ENCODE results near the gene CARD8. TPM values are rescaled to one million over a fixed set of nuclear protein-coding genes. Genes with fewer than 3 reads are reported as not detected.

Gene CARD8, protein sequence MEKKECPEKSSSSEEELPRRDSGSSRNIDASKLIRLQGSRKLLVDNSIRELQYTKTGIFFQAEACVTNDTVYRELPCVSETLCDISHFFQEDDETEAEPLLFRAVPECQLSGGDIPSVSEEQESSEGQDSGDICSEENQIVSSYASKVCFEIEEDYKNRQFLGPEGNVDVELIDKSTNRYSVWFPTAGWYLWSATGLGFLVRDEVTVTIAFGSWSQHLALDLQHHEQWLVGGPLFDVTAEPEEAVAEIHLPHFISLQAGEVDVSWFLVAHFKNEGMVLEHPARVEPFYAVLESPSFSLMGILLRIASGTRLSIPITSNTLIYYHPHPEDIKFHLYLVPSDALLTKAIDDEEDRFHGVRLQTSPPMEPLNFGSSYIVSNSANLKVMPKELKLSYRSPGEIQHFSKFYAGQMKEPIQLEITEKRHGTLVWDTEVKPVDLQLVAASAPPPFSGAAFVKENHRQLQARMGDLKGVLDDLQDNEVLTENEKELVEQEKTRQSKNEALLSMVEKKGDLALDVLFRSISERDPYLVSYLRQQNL
- total RNA-seq (10 to 100 TPM; 71.1 to 73.1 TPM), total RNA-seq (54.0 to 466 (median 209) reads per million in 172 experiments)
- 142 TPM for polyA plus RNA-seq (2013, experiment 1 of 2)
- polyA plus RNA-seq (2013, experiment 2 of 2): 199 TPM

DNA sequence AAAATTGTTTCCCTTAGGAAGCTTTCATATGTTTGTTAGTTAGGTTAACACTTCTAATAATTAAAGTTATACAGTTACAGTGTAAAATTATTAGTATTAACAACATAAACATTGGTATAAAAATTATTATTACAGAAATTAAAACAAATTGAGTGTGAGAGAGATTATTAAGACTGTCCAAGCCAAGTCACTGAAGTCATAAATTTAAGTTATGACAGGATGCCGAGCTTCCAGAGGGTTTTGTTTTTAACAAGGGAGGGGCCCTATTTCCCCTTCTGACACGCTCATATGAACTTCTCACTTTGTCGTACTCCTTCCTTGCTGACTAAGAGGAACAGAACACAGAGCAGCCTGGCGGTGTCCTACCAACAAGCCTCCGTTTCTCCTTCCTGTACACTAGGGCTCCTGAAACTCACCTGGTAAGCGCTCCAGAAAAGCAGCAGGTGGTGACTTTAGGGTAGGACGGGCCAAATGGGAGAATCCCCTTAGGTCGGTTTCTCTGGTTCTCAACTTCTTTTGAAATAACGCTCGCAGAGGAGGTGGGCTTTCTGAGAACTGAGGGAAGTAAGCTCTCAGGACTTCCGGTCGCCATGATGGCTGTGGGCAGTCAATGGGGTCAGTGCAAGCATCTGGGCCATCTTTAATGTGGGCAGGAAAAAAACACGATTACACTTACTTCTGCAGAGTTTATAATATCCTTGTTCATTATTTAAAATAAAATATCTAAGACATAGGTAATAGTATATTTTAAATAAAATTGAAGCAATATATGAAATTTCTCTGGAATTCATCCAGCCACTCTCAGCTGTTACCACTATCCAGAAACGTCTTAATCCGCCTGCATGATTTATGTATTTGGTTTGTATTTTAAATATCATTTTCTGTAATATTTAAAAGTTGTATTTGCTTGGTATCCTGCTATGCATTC lies at the start of gene CARD8:
CARD8 (minus strand) TSS at position 537 of the 928 bp plus-strand sequence. CDS start 14,892 bp downstream, outside the sequence.
- Mint-ChIP-seq H3K36me3 (ENCODE audit: low read depth) (peaks cover 33% of the 10 kb centered on the region), H3K27me3 (no peaks in the 10 kb centered on the region), H3K9me3 (no peaks in the 10 kb centered on the region), H3K4me3 (peak within 1 kb of the TSS; percentile 93), H3K4me1 (ENCODE audit: low read depth) (peaks cover 81% of the 10 kb centered on the region), H3K27ac (peak within 1 kb of the TSS; percentile 97)
- DNase-seq (peak; percentile 61 to 94 (median 73)), ATAC-seq (ENCODE audit: poor library complexity) (peak; percentile 88)
- H3K4me1 ChIP-seq (ENCODE audit: insufficient read depth, low read length): peaks cover 66% of the 10 kb centered on the region
- no peaks in the 10 kb centered on the region for H3K27me3 ChIP-seq (ENCODE audit: control insufficient read depth in 1 of 2, insufficient read depth in 2 of 2, low read length in 2 of 2)
- ChIA-PET CTCF (interaction anchor here (0.8 to 1.6 kb wide), 6 partner anchors 9 to 103 kb away, joined by 3 to 9 read pairs (median 3); no protein-coding TSS in a partner anchor), POLR2A (interaction anchor here (0.6 to 2.5 kb wide), 19 partner anchors 10 to 1143 kb away, joined by 3 to 37 read pairs (median 4); partner anchors contain the start of genes EMP3, KDELR1, LIG1 and PLA2G4C)
- H3K4me3 ChIP-seq (ENCODE audit: low read length): peak within 1 kb of the TSS; percentile 67
- peak within 1 kb of the TSS; percentile 89 to 90 for H3K27ac ChIP-seq (ENCODE audit: low read depth in 1 of 2, low read length in 2 of 2)
- H3K36me3 ChIP-seq (ENCODE audit: insufficient read depth, low read length): peaks cover 4% of the 10 kb centered on the region
- intact Hi-C loops (cut with DNase I, micrococcal nuclease): loop anchor here (2.0 to 10.0 kb wide), 2 partner anchors 85 to 1409 kb away; partner anchors contain the start of genes BCL2L12 (in 1 of the 2), IRF3 (in 1 of the 2), LIG1 (in 1 of the 2) and ZSWIM9 (in 1 of the 2)
- no peaks in the 10 kb centered on the region for H3K9me3 ChIP-seq (ENCODE audit: control insufficient read depth in 1 of 2, insufficient read depth in 1 of 2, low read length in 2 of 2)
- TF ChIP-seq, protein P1, sequence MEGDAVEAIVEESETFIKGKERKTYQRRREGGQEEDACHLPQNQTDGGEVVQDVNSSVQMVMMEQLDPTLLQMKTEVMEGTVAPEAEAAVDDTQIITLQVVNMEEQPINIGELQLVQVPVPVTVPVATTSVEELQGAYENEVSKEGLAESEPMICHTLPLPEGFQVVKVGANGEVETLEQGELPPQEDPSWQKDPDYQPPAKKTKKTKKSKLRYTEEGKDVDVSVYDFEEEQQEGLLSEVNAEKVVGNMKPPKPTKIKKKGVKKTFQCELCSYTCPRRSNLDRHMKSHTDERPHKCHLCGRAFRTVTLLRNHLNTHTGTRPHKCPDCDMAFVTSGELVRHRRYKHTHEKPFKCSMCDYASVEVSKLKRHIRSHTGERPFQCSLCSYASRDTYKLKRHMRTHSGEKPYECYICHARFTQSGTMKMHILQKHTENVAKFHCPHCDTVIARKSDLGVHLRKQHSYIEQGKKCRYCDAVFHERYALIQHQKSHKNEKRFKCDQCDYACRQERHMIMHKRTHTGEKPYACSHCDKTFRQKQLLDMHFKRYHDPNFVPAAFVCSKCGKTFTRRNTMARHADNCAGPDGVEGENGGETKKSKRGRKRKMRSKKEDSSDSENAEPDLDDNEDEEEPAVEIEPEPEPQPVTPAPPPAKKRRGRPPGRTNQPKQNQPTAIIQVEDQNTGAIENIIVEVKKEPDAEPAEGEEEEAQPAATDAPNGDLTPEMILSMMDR (IDR thresholded peaks at IDR 0.05): no peak

DNA sequence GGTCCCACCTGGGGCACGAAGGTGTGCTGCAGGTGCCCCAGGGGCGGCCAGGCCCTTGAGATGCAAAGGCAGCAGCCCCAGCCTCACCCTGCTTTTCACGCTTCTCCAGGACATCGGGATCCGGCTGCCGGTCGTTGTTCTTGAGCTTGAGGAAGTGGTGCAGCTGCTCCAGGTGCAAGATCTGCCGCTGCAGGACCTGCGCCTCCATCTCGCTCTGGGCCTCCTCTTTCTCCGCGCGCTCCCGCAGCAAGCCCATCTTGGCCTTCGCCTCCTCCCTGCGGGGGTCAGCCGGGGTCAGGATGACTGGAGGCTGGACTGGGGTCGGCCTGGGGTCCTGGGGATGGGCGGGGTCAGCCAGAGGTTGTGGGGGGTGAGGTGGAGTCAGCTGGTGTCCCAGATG lies 48.2 kb upstream of the CARD8 start:
- Mint-ChIP-seq H3K36me3 (ENCODE audit: low read depth) (no peaks in the 10 kb centered on the region), H3K27ac (no peak overlapping the region), H3K9me3 (no peaks in the 10 kb centered on the region), H3K4me1 (ENCODE audit: low read depth) (no peaks in the 10 kb centered on the region), H3K27me3 (no peaks in the 10 kb centered on the region), H3K4me3 (no peak overlapping the region)
- no peaks in the 10 kb centered on the region for H3K4me1 ChIP-seq (ENCODE audit: insufficient read depth, low read length)
- DNase-seq (no peak), ATAC-seq (ENCODE audit: poor library complexity) (no peak)
- no peak overlapping the region for H3K27ac ChIP-seq (ENCODE audit: low read depth in 1 of 2, low read length in 2 of 2)
- intact Hi-C loops (cut with DNase I, micrococcal nuclease): no loop called here
- TF ChIP-seq, protein P1 (IDR thresholded peaks at IDR 0.05): no peak
- H3K4me3 ChIP-seq (ENCODE audit: low read length): no peak overlapping the region
- H3K9me3 ChIP-seq (ENCODE audit: control insufficient read depth in 1 of 2, insufficient read depth in 1 of 2, low read length in 2 of 2): no peaks in the 10 kb centered on the region
- H3K27me3 ChIP-seq (ENCODE audit: control insufficient read depth in 1 of 2, insufficient read depth in 2 of 2, low read length in 2 of 2): no peaks in the 10 kb centered on the region
- no peaks in the 10 kb centered on the region for H3K36me3 ChIP-seq (ENCODE audit: insufficient read depth, low read length)
- POLR2A ChIA-PET: no interaction called here
- CTCF ChIA-PET: no interaction called here

DNA sequence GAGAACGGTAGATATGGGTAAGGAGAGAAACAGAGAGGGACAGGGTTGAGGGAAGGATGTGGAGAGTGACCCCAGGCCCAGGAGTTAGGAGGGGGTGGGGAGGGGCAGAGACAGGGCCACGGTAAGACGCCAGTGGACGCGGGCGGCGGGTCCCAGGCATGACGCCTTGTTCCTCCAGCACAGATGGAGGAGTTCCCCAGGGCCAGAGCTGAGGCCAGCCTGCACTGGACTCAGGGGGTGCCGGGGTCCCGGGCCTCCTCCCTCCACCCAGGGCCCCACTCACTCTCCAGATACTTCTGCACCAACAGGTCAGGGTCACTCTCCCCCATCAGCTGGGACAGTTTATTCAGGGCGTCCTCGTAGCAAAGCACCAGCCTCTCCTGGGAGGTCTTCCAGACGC lies 47.7 kb upstream of the CARD8 start:
- H3K36me3 Mint-ChIP-seq (ENCODE audit: low read depth): no peaks in the 10 kb centered on the region
- H3K4me1 Mint-ChIP-seq (ENCODE audit: low read depth): no peaks in the 10 kb centered on the region
- no peaks in the 10 kb centered on the region for H3K9me3 ChIP-seq (ENCODE audit: control insufficient read depth in 1 of 2, insufficient read depth in 1 of 2, low read length in 2 of 2)
- CTCF ChIA-PET: no interaction called here
- DNase-seq: no peak
- intact Hi-C loops (cut with DNase I, micrococcal nuclease): no loop called here
- no peak overlapping the region for H3K4me3 Mint-ChIP-seq
- no peaks in the 10 kb centered on the region for H3K36me3 ChIP-seq (ENCODE audit: insufficient read depth, low read length)
- no peaks in the 10 kb centered on the region for H3K9me3 Mint-ChIP-seq
- ATAC-seq (ENCODE audit: poor library complexity): no peak
- no peak overlapping the region for H3K27ac ChIP-seq (ENCODE audit: low read depth in 1 of 2, low read length in 2 of 2)
- no peak overlapping the region for H3K4me3 ChIP-seq (ENCODE audit: low read length)
- H3K4me1 ChIP-seq (ENCODE audit: insufficient read depth, low read length): no peaks in the 10 kb centered on the region
- no peaks in the 10 kb centered on the region for H3K27me3 Mint-ChIP-seq
- H3K27ac Mint-ChIP-seq: no peak overlapping the region
- POLR2A ChIA-PET: no interaction called here
- TF ChIP-seq, protein P1 (IDR thresholded peaks at IDR 0.05): no peak
- no peaks in the 10 kb centered on the region for H3K27me3 ChIP-seq (ENCODE audit: control insufficient read depth in 1 of 2, insufficient read depth in 2 of 2, low read length in 2 of 2)
